SU-DHL-6 (cell line): Measurements from ENCODE around the gene RNU2-63P.

Experiments
- CTCF ChIP-seq: fragments of 200-600 bp; sonication (generic); IDR thresholded peaks from one replicate; pipeline ENCODE4 v1.5.1; 2017; ENCODE audit warnings: antibody characterized with exemption, mild to moderate bottlenecking, low read length, moderate library complexity; ENCODE audit not compliant: insufficient read depth, poor library complexity, severe bottlenecking
- EZH2phosphoT487 ChIP-seq: fragments of 200-600 bp; sonication (generic), shearing (Covaris generic); conservative IDR thresholded peaks from 2 replicates; pipeline ENCODE4 v1.6.1; 2018; ENCODE audit warnings: mild to moderate bottlenecking, antibody characterized with exemption, low read length, moderate library complexity, mixed read lengths

GRCh38 chr2:88016960-88017779, 823 bp upstream of the RNU2-63P start:
- TF ChIP-seq CTCF (no peak), EZH2phosphoT487 (no peak)
